Measurements from ENCODE around the gene NEGR1.

NEGR1 gene

DNA sequence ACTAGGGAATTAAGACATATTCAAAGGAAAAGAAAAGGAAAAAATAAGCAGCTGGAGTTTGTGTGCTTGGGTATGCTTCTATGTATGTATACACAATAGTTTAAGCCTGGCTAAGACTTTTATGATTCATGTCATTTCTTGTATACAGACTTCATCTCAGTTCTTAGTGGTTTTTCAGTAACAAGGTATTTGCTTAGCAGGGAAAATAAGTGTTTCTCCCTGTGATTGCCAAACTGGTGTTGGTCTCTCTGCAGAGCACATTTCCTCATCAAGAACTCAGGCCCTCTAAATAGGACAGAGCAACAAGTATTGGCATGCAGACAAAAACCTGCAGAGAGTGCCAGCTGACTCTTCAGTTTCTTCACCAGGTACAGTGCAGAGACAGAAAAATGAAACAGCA lies 717.1 kb downstream of the NEGR1 start:
- no peaks in the 10 kb centered on the region for H4K20me1 ChIP-seq (ENCODE audit: insufficient read depth)
- H3K36me3 ChIP-seq (ENCODE audit: insufficient read depth): no peaks in the 10 kb centered on the region
- H3K27ac ChIP-seq: no peak overlapping the region
- H2AFZ ChIP-seq (ENCODE audit: low read depth): no peak overlapping the region
- H3K9ac ChIP-seq: no peak overlapping the region
- no peak overlapping the region for H3K4me3 ChIP-seq (IDR thresholded peaks at IDR 0.05; ENCODE audit: insufficient read depth, low read depth, low read length)
- H3K4me1 ChIP-seq (ENCODE audit: low read depth, poor library complexity, severe bottlenecking): no peaks in the 10 kb centered on the region
- no peaks in the 10 kb centered on the region for H3K79me2 ChIP-seq (ENCODE audit: insufficient read depth, low read depth)
- TF ChIP-seq, protein P1, sequence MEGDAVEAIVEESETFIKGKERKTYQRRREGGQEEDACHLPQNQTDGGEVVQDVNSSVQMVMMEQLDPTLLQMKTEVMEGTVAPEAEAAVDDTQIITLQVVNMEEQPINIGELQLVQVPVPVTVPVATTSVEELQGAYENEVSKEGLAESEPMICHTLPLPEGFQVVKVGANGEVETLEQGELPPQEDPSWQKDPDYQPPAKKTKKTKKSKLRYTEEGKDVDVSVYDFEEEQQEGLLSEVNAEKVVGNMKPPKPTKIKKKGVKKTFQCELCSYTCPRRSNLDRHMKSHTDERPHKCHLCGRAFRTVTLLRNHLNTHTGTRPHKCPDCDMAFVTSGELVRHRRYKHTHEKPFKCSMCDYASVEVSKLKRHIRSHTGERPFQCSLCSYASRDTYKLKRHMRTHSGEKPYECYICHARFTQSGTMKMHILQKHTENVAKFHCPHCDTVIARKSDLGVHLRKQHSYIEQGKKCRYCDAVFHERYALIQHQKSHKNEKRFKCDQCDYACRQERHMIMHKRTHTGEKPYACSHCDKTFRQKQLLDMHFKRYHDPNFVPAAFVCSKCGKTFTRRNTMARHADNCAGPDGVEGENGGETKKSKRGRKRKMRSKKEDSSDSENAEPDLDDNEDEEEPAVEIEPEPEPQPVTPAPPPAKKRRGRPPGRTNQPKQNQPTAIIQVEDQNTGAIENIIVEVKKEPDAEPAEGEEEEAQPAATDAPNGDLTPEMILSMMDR (conservative IDR thresholded peaks at IDR 0.05; ENCODE audit: low read depth, low read length): no peak
- no peak overlapping the region for H3K4me2 ChIP-seq
- no peaks in the 10 kb centered on the region for H3K27me3 ChIP-seq (ENCODE audit: insufficient read depth, low read depth)

- Histone ChIP-seq H3K36me3 (ENCODE audit: insufficient read depth) (no peaks in the 10 kb centered on the region), H3K27ac (no peak overlapping the region), H3K4me2 (no peak overlapping the region), H2AFZ (ENCODE audit: low read depth) (no peak overlapping the region), H3K4me1 (ENCODE audit: low read depth, poor library complexity, severe bottlenecking) (no peaks in the 10 kb centered on the region), H3K4me3 (IDR thresholded peaks at IDR 0.05; ENCODE audit: insufficient read depth, low read depth, low read length) (no peak overlapping the region), H4K20me1 (ENCODE audit: insufficient read depth) (no peaks in the 10 kb centered on the region), H3K9ac (no peak overlapping the region), H3K27me3 (ENCODE audit: insufficient read depth, low read depth) (no peaks in the 10 kb centered on the region), H3K79me2 (ENCODE audit: insufficient read depth, low read depth) (no peaks in the 10 kb centered on the region)
- TF ChIP-seq, protein P1 (conservative IDR thresholded peaks at IDR 0.05; ENCODE audit: low read depth, low read length): no peak
These were observed 720.0 kb downstream of the NEGR1 start for GRCh38 chr1:71562298-71562697.

- Histone ChIP-seq H3K4me1 (ENCODE audit: low read depth, poor library complexity, severe bottlenecking) (no peaks in the 10 kb centered on the region), H2AFZ (ENCODE audit: low read depth) (no peak overlapping the region), H3K79me2 (ENCODE audit: insufficient read depth, low read depth) (no peaks in the 10 kb centered on the region), H3K4me2 (no peak overlapping the region), H3K27ac (no peak overlapping the region), H4K20me1 (ENCODE audit: insufficient read depth) (no peaks in the 10 kb centered on the region), H3K36me3 (ENCODE audit: insufficient read depth) (no peaks in the 10 kb centered on the region), H3K9ac (no peak overlapping the region), H3K27me3 (ENCODE audit: insufficient read depth, low read depth) (no peaks in the 10 kb centered on the region), H3K4me3 (IDR thresholded peaks at IDR 0.05; ENCODE audit: insufficient read depth, low read depth, low read length) (no peak overlapping the region)
- TF ChIP-seq, protein P1 (conservative IDR thresholded peaks at IDR 0.05; ENCODE audit: low read depth, low read length): no peak
These were observed 720.6 kb downstream of the NEGR1 start for GRCh38 chr1:71561729-71562128.

DNA sequence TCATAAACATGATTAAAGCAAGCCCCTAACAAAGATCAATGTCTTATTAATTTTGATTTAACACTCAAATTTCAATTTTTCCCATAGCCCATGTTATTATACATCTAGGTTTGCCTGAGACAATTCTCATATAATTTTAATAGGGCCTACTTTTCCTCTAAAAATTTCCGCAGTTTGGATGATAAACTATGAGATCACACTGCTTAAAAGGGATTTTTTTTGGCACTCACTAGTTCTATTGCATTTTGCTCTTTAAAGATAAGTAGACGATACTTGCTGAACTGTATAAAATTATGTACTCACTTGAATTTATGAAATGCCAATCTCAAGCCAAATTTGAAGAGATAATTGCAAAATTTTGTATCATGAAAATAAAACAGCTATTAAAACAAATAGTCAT lies 721.1 kb downstream of the NEGR1 start:
- Histone ChIP-seq H4K20me1 (ENCODE audit: insufficient read depth) (no peaks in the 10 kb centered on the region), H3K27me3 (ENCODE audit: insufficient read depth, low read depth) (no peaks in the 10 kb centered on the region), H3K9ac (no peak overlapping the region), H3K79me2 (ENCODE audit: insufficient read depth, low read depth) (no peaks in the 10 kb centered on the region), H2AFZ (ENCODE audit: low read depth) (no peak overlapping the region), H3K27ac (no peak overlapping the region), H3K4me2 (no peak overlapping the region), H3K4me1 (ENCODE audit: low read depth, poor library complexity, severe bottlenecking) (no peaks in the 10 kb centered on the region), H3K36me3 (ENCODE audit: insufficient read depth) (no peaks in the 10 kb centered on the region), H3K4me3 (IDR thresholded peaks at IDR 0.05; ENCODE audit: insufficient read depth, low read depth, low read length) (no peak overlapping the region)
- TF ChIP-seq, protein P1 (conservative IDR thresholded peaks at IDR 0.05; ENCODE audit: low read depth, low read length): no peak

Data from KMS-11 (cell line).